NCI-H187 treated with DMSO at 0.1 percent for 48 hours (cell line): ENCODE measurements around the gene CCNE1.
"Not testable (repeated sequence)": the region's sequence is repeated elsewhere in the genome, so short reads cannot be mapped to it uniquely, and the experiment has no call there.

Source experiments
- DNase-seq: peaks from one replicate; lab custom pipeline; 2025; lab: John Stamatoyannopoulos, UW

CCNE1 gene

GRCh38 chr19:29815231-29815630, 3.4 kb downstream of the CCNE1 start:
- DNase-seq = no peak

- no peak for DNase-seq
These were observed 5.5 kb downstream of the CCNE1 start for GRCh38 chr19:29817316-29817715.

- no peak for DNase-seq
These were observed 7.5 kb downstream of the CCNE1 start for GRCh38 chr19:29819300-29819699.

GRCh38 chr19:29819986-29820385, 8.2 kb downstream of the CCNE1 start:
- no peak for DNase-seq

- DNase-seq = no peak
These were observed 12.0 kb downstream of the CCNE1 start for GRCh38 chr19:29823581-29824330.

GRCh38 chr19:29825263-29825662, 13.5 kb downstream of the CCNE1 start:
- DNase-seq = not testable (repeated sequence)

GRCh38 chr19:29831041-29831548, 19.3 kb downstream of the CCNE1 start:
- DNase-seq = no peak

- DNase-seq = no peak
These were observed 19.9 kb downstream of the CCNE1 start for GRCh38 chr19:29831686-29832085.

- no peak for DNase-seq
These were observed 21.0 kb downstream of the CCNE1 start for GRCh38 chr19:29832801-29833200.

GRCh38 chr19:29833614-29834261, 21.9 kb downstream of the CCNE1 start:
- DNase-seq = no peak

GRCh38 chr19:29834991-29835846, 23.4 kb downstream of the CCNE1 start:
- DNase-seq = no peak

GRCh38 chr19:29836409-29836825, 24.6 kb downstream of the CCNE1 start:
- no peak for DNase-seq

GRCh38 chr19:29837448-29837981, 25.7 kb downstream of the CCNE1 start:
- no peak for DNase-seq

- DNase-seq = no peak
These were observed 26.2 kb downstream of the CCNE1 start for GRCh38 chr19:29837996-29838395.

GRCh38 chr19:29840066-29840950, 28.5 kb downstream of the CCNE1 start:
- DNase-seq = no peak

- DNase-seq = no peak
These were observed 29.4 kb downstream of the CCNE1 start for GRCh38 chr19:29841209-29841558.

GRCh38 chr19:29841559-29842367, 30.0 kb downstream of the CCNE1 start:
- no peak for DNase-seq

- no peak for DNase-seq
These were observed 30.8 kb downstream of the CCNE1 start for GRCh38 chr19:29842471-29843179.

- DNase-seq = no peak
These were observed 31.6 kb downstream of the CCNE1 start for GRCh38 chr19:29843180-29844051.
